Embryonic facial prominence (tissue), 1 donor: ENCODE measurements around the gene PLEKHD1.
"Not testable (repeated sequence)": the region's sequence is repeated elsewhere in the genome, so short reads cannot be mapped to it uniquely, and the experiment has no call there.

Experiments
- DNase-seq: peaks from one replicate; pipeline ENCODE4 v3.0.0-alpha.2; 2016; ENCODE audit errors: extremely low spot score

Gene PLEKHD1

GRCh38 chr14:69481815-69482568 lies 2.5 kb upstream of the PLEKHD1 start:
- no peak for DNase-seq

GRCh38 chr14:69483765-69484443 lies 624 bp upstream of the PLEKHD1 start:
- no peak for DNase-seq

DNA sequence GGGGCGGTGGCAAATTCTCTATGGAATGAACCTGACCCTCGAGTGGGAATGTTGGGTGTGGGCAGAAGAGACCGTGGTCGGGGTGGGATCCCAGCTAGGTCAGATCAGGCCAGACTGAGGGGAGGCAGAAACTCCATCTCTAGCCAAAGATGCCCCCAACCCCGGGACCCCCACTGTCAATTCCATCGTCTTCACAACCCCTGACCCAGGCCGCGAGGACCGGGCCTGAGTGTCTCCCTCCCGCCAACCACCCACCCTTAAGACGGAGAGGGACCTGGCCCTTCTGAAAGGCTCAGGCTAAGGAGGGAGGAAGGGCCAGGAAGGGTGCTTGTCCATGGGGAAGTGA lies 760 bp downstream of the PLEKHD1 start:
- no peak for DNase-seq

- DNase-seq, result no peak
Measured at GRCh38 chr14:69485701-69486100, 1.2 kb downstream of the PLEKHD1 start.

- no peak for DNase-seq
Measured at GRCh38 chr14:69487226-69487625, 2.7 kb downstream of the PLEKHD1 start.

DNA sequence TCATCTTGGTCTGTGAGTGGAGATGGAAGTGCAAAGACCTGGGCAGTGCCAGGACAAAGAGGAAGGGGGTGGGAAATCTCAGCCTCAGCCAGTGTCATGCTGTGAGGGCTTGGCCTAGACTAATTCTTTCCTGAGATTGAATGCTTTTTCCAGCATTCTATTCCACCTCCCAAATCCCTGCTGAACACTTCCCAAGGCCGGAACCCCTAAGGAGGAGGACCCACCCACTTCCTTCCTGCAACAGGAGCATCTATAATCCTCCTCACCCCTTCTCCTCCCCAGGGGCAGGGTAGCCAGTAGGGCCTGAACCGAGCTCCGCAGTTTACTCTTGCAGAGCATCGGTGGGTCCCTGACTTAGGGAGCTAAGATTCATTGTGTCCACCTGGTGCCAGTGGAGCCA lies 3.2 kb downstream of the PLEKHD1 start:
- no peak for DNase-seq

DNA sequence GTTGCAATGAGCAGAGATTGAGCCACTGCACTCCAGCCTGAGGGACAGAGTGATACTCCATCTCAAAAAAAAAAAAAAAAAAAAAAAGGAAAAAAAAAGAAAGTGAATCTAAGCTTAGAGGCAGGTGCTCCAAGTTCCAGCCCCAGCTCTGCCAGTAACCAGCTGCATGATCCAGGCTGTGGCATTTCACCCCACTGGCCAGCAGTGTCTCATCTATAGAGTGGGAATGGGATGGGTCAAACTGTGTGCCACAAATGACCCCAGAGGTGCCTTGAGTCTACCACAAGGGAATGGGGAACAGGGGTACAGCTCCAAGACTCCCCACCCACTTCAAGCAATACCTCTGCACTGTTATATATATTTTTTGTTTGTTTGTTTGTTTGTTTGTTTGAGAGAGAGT lies 5.0 kb downstream of the PLEKHD1 start:
- no peak for DNase-seq

- DNase-seq, result no peak
Measured at GRCh38 chr14:69490219-69490918, 5.8 kb downstream of the PLEKHD1 start.

- DNase-seq, result no peak
Measured at GRCh38 chr14:69491193-69491592, 6.7 kb downstream of the PLEKHD1 start.

DNA sequence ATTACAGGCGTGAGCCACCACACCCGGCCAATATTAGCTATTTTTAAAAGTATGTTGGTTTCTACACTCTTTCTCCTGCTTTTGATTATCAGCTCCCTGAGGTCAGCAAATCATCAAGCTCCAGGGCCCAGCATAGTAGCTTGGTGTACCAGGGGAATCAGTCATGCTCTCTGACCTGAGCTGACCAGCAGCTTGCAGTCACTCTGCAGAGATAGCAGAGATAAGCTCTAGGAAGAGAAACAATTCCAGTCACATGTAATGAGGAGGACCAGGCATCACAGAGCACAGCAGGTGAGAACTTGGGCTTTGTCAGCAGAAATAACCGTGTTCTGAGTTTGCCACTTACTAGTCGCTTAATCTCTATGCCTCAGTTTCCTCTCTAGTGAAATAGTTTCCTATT lies 8.5 kb downstream of the PLEKHD1 start:
- no peak for DNase-seq

- DNase-seq, result no peak
Measured at GRCh38 chr14:69493791-69494190, 9.3 kb downstream of the PLEKHD1 start.

- DNase-seq, result no peak
Measured at GRCh38 chr14:69495341-69495921, 10.9 kb downstream of the PLEKHD1 start.

GRCh38 chr14:69497866-69498265 lies 13.3 kb downstream of the PLEKHD1 start:
- not testable (repeated sequence) for DNase-seq

- DNase-seq, result not testable (repeated sequence)
Measured at GRCh38 chr14:69498286-69498685, 13.8 kb downstream of the PLEKHD1 start.

GRCh38 chr14:69499436-69499835 lies 14.9 kb downstream of the PLEKHD1 start:
- DNase-seq, result no peak

DNA sequence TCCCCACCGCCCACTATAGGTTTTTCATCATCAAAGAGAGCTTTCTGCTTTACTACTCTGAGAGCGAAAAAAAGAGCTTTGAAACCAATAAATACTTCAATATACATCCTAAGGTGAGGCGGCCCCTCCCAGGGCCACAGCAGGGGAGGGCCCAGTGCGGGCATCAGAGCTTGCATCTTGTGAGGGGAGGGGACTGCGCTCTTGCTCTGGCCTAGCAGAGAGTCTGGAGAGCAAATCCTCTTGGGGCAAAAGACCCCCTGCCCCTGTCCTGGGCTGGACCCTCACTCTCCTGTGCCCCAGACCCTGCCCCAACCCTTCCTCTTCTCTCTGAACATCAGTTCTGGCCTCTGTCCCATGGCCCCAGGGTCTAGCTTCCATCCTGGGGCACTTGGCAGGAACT lies 15.6 kb downstream of the PLEKHD1 start:
- DNase-seq, result no peak

- DNase-seq, result no peak
Measured at GRCh38 chr14:69500736-69501135, 16.2 kb downstream of the PLEKHD1 start.

- no peak for DNase-seq
Measured at GRCh38 chr14:69501423-69501838, 16.9 kb downstream of the PLEKHD1 start.

- no peak for DNase-seq
Measured at GRCh38 chr14:69504775-69505174, 20.2 kb downstream of the PLEKHD1 start.

DNA sequence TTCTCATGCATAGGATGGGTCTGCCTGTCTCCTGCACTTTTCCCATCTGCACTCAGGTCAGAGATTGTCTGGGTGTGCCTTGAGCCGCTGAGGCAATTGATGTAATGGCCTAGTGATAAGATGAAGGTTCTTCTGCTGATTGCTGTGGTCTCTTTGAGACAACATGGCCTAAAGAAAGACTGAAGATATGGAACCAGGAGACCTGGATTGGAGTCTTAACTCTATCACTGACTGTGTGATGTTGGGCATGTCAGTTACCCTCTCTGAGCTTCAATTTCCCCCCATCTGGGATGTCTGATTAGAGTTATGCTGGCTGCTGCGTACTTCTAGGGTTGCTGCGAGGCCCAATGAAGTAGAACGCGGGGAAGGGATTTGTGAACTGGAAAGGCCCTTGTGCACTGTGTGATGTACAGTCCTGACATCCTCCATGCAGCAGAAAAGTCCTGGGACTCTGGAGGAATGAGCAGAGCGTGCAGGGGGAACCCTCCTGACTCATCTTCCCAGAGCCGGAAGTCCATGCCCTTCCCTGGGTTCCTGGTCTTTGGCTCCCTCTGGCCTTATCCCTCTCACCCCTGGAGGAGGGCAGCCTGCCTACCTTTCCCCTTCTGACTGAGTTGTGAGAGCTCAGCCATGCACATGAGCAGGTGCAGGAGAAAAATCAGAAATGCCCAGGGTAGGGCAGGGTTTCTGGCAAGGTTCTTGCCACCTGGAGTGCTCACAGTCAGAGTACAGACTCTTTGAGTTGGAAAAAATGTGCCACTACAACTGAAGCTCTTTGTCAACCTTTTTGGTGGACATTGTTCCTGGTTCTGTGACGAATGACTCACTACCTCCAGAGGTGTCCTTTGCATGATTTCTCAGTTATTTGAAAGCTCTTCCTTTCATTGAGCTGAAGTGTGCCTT lies 21.1 kb downstream of the PLEKHD1 start:
- DNase-seq, result no peak

- no peak for DNase-seq
Measured at GRCh38 chr14:69506241-69506595, 21.7 kb downstream of the PLEKHD1 start.
